Ovary (tissue), 3 donors: Measurements from ENCODE around the gene GRM2.

Experiments used
- POLR2A ChIP-seq: fragments of 450-650 bp; IDR thresholded peaks from one replicate; pipeline ENCODE4 v1.6.1; 2017; ENCODE audit warnings: antibody characterized with exemption, mild to moderate bottlenecking, moderate library complexity
- TF ChIP-seq, protein P1 (sequence below), 3 donors: fragments of 450-650 bp in 2 of 3; fragments of 200-600 bp in 1 of 3; IDR thresholded peaks; one replicate each; pipeline versions ENCODE4 v1.5.1 to v1.8.0; 2016 to 2022; ENCODE audit warnings: antibody characterized with exemption in 3 of 3, mild to moderate bottlenecking in 1 of 3
- donor health status: DM: no; HTN: no; CAD: no.

DNA sequence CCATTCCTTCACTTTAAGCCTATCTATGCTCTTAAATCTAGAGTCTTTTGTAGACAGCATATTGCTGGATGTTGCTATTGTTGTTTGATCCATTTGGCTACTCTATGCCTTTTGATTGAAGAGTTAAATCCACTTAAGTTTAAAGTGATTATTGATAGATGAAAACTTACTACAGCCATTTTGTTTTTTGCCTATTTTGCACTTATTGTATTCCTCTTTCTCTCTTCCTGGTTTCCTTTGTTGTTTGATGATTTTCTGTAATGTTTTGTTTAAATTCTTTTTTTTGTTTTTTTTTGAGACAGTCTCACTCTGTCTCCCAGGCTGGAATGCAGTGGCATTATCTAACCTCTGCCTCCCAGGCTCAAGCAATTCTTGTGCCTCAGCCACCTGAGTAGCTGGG, 52.3 kb downstream of the GRM2 start:
- TF ChIP-seq, protein P1, sequence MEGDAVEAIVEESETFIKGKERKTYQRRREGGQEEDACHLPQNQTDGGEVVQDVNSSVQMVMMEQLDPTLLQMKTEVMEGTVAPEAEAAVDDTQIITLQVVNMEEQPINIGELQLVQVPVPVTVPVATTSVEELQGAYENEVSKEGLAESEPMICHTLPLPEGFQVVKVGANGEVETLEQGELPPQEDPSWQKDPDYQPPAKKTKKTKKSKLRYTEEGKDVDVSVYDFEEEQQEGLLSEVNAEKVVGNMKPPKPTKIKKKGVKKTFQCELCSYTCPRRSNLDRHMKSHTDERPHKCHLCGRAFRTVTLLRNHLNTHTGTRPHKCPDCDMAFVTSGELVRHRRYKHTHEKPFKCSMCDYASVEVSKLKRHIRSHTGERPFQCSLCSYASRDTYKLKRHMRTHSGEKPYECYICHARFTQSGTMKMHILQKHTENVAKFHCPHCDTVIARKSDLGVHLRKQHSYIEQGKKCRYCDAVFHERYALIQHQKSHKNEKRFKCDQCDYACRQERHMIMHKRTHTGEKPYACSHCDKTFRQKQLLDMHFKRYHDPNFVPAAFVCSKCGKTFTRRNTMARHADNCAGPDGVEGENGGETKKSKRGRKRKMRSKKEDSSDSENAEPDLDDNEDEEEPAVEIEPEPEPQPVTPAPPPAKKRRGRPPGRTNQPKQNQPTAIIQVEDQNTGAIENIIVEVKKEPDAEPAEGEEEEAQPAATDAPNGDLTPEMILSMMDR (IDR thresholded peaks at IDR 0.05): no peak
- TF ChIP-seq POLR2A: no peak
